Transverse colon (tissue), 4 donors: ENCODE results near the gene TNFRSF11A.

Experiments used
- EP300 ChIP-seq: sonication (generic); formaldehyde crosslinking; IDR thresholded peaks from one replicate; pipeline ENCODE4 v1.6.1; 2017; ENCODE audit warnings: antibody characterized with exemption, low read depth
- POLR2AphosphoS5 ChIP-seq, 3 donors: sonication (generic); formaldehyde crosslinking; IDR thresholded peaks; one replicate each; pipeline ENCODE4 v1.6.1; 2016; ENCODE audit warnings: antibody characterized with exemption in 3 of 3
- TF ChIP-seq, protein P1 (sequence below), 5 experiments: fragments of 200-600 bp in 3 of 5; fragments of 450-650 bp in 2 of 5; sonication (generic) in 3 of 5; IDR thresholded peaks; 1 replicate in 2 of 5; 2 replicates in 3 of 5; pipeline ENCODE4 v1.5.1; 2016 to 2017; ENCODE audit warnings: antibody characterized with exemption in 5 of 5, inconsistent platforms in 3 of 5, mild to moderate bottlenecking in 2 of 5, moderate library complexity in 1 of 5

DNA sequence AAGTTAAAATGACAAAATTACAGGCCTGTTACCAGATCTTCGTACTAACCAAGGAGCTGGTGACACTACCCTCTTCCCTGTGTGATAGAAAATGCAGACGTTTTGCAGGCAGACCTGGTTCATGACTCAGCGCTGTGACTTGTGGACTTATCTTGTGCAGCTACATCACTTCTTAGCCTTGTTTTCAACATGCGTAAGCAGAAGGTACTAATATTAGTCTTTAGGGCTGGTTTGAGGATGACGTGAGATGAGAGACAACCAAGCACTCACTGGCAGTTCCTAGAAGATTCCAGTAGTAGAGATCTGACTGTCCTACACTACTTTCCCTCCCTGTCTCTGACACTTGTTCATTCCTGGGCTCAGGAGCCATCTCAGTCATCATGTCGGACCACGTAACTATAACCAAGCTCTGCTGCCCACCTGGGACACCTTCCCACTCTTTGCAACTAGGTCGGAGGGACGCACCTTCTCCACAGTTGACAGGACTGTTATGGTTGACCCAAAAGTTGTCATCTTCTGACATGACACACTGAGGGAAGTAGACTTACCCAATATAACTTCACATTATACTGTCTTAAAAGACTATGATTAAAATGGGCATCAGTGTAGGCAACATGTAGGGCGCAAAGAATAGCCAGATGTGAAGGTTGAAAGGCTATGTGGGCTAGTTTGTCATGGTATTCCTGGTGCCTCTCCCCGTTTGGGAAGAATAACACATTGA lies 64.8 kb downstream of the TNFRSF11A start:
- TF ChIP-seq, protein P1, sequence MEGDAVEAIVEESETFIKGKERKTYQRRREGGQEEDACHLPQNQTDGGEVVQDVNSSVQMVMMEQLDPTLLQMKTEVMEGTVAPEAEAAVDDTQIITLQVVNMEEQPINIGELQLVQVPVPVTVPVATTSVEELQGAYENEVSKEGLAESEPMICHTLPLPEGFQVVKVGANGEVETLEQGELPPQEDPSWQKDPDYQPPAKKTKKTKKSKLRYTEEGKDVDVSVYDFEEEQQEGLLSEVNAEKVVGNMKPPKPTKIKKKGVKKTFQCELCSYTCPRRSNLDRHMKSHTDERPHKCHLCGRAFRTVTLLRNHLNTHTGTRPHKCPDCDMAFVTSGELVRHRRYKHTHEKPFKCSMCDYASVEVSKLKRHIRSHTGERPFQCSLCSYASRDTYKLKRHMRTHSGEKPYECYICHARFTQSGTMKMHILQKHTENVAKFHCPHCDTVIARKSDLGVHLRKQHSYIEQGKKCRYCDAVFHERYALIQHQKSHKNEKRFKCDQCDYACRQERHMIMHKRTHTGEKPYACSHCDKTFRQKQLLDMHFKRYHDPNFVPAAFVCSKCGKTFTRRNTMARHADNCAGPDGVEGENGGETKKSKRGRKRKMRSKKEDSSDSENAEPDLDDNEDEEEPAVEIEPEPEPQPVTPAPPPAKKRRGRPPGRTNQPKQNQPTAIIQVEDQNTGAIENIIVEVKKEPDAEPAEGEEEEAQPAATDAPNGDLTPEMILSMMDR (IDR thresholded peaks at IDR 0.05): no peak
- no peak for TF ChIP-seq EP300
- TF ChIP-seq POLR2AphosphoS5 (IDR thresholded peaks at IDR 0.05): no peak
